ENCODE results near the gene NHEJ1. TPM values are rescaled to one million over a fixed set of nuclear protein-coding genes. Genes with fewer than 3 reads are reported as not detected.

NHEJ1 gene
- total and polyA plus RNA-seq, 9 of the 15 experiments (the other 6 are each of a cell fraction or from before 2014, with no cell fraction given), result 9.0 to 23.7 (median 13.9) TPM

DNA sequence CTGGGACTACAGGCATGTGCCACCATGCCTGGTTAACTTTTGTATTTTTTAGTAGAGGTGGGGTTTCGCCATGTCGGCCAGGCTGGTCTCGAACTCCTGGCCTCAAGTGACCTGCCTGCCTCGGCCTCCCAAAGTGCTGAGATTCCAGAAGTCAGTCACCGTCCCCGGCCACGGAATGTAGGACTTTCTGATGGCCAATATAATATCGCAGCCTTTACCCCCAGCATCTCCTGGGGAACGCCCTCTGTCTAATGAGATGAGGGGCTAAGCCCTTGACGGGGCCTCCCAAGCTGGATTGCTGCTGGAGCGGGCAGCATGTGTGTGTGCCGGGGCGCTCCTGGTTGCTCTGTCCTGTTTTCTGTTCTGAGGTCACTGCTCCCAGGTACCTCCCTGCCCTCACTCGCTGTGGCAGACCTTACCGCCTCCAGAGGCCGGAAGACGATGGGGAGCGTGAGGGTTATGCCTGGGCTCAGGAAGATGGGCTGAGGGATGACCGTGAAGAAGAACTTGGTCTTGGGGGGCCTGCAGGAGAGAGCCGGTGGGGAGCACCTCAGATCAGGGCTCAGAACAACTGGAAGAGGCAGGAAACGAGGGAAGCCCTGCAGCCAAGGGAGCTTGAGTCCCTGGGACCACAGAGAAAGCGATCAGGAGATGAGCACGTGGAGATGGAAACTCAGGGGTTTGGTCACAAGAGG, 128.4 kb downstream of the NHEJ1 start (continued):
- TF ChIP-seq MBD2 (IDR thresholded peaks at IDR 0.05; ENCODE audit: borderline replicate concordance, low read depth) (no peak), MTA1 (IDR thresholded peaks at IDR 0.05; ENCODE audit: borderline replicate concordance) (no peak), ZNF583 (CRISPR knock-in tag; IDR thresholded peaks at IDR 0.05) (no peak), ZFX (CRISPR knock-in tag; IDR thresholded peaks at IDR 0.05) (no peak), ZNF79 (CRISPR knock-in tag; IDR thresholded peaks at IDR 0.05; ENCODE audit: low read depth) (no peak), WHSC1 (IDR thresholded peaks at IDR 0.05; ENCODE audit: low read length) (no peak), ZFPM2 (CRISPR knock-in tag; IDR thresholded peaks at IDR 0.05) (no peak), MYC (IDR thresholded peaks at IDR 0.05; ENCODE audit: low read depth, low read length) (no peak), MYC (CRISPR knock-in tag; IDR thresholded peaks at IDR 0.05; ENCODE audit: borderline replicate concordance, low read depth) (no peak), MIER1 (IDR thresholded peaks at IDR 0.05; ENCODE audit: low read depth) (no peak), ZNF165 (CRISPR knock-in tag; IDR thresholded peaks at IDR 0.05; ENCODE audit: borderline replicate concordance) (no peak)
- TF ChIP-seq, protein P1, sequence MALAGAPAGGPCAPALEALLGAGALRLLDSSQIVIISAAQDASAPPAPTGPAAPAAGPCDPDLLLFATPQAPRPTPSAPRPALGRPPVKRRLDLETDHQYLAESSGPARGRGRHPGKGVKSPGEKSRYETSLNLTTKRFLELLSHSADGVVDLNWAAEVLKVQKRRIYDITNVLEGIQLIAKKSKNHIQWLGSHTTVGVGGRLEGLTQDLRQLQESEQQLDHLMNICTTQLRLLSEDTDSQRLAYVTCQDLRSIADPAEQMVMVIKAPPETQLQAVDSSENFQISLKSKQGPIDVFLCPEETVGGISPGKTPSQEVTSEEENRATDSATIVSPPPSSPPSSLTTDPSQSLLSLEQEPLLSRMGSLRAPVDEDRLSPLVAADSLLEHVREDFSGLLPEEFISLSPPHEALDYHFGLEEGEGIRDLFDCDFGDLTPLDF (CRISPR knock-in tag; IDR thresholded peaks at IDR 0.05), result no peak
- TF ChIP-seq, protein P2, sequence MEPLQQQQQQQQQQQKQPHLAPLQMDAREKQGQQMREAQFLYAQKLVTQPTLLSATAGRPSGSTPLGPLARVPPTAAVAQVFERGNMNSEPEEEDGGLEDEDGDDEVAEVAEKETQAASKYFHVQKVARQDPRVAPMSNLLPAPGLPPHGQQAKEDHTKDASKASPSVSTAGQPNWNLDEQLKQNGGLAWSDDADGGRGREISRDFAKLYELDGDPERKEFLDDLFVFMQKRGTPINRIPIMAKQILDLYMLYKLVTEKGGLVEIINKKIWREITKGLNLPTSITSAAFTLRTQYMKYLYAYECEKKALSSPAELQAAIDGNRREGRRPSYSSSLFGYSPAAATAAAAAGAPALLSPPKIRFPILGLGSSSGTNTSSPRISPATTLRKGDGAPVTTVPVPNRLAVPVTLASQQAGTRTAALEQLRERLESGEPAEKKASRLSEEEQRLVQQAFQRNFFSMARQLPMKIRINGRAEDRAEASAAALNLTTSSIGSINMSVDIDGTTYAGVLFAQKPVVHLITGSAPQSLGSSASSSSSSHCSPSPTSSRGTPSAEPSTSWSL (CRISPR knock-in tag; IDR thresholded peaks at IDR 0.05; ENCODE audit: borderline replicate concordance), result no peak

Data from K562 (cell line).